Esophagus muscularis mucosa (tissue), 4 donors: Measurements from ENCODE around the gene NLRC3. TPM values are rescaled to one million over a fixed set of nuclear protein-coding genes. Genes with fewer than 3 reads are reported as not detected.
A peak's percentile ranks its signal among the peaks of the same experiment; 100 is the strongest.

Experiments
- DNase-seq: peaks from one replicate; pipeline ENCODE4 v3.0.0-alpha.2; 2017; ENCODE audit errors: extremely low spot score
- H3K27ac ChIP-seq, 4 donors: fragments of 200-600 bp; sonication (generic); replicated peaks in 1 of 4; 1 replicate in 3 of 4; 2 replicates in 1 of 4; pipeline ENCODE4 v1.5.1; 2016 to 2019; ENCODE audit warnings: mild to moderate bottlenecking in 1 of 4
- H3K27me3 ChIP-seq, 4 donors: fragments of 200-600 bp; sonication (generic); one replicate each; pipeline versions ENCODE4 v1.5.1 to v1.6.0; 2016 to 2019
- H3K36me3 ChIP-seq, 4 donors: fragments of 200-600 bp; sonication (generic); one replicate each; pipeline ENCODE4 v1.5.1; 2016 to 2019
- H3K4me1 ChIP-seq, 4 donors: fragments of 200-600 bp; sonication (generic); one replicate each; pipeline ENCODE4 v1.5.1; 2016 to 2019
- H3K4me3 ChIP-seq, 4 donors: fragments of 200-600 bp; sonication (generic); 1 replicate in 2 of 4; 2 replicates in 2 of 4; pipeline ENCODE4 v1.5.1; 2016 to 2019; ENCODE audit warnings: mild to moderate bottlenecking in 4 of 4, moderate library complexity in 1 of 4
- H3K9me3 ChIP-seq, 4 donors: fragments of 200-600 bp; sonication (generic); 1 replicate in 3 of 4; 2 replicates in 1 of 4; pipeline ENCODE4 v1.5.1; 2016 to 2019
- EP300 ChIP-seq: sonication (generic); formaldehyde crosslinking; IDR thresholded peaks from one replicate; pipeline ENCODE4 v1.6.1; 2017; ENCODE audit warnings: antibody characterized with exemption
- POLR2A ChIP-seq: fragments of 450-650 bp; IDR thresholded peaks from one replicate; pipeline ENCODE4 v1.6.1; 2017; ENCODE audit warnings: antibody characterized with exemption, moderate library complexity, mild to moderate bottlenecking, low read depth
- POLR2AphosphoS5 ChIP-seq, 2 donors: sonication (generic); formaldehyde crosslinking; IDR thresholded peaks; one replicate each; pipeline ENCODE4 v1.6.1; 2017; ENCODE audit warnings: antibody characterized with exemption in 2 of 2
- WGBS: methylation state at CpG from one replicate; pipeline ENCODE4 v1.1.5; 2018; 5-methylcytosine and 5-hydroxymethylcytosine counted together
- intact Hi-C: fragments of 100-400 bp; cut with DNase I; formaldehyde crosslinking; loops from one replicate; pipeline ENCODE4 v1.15.1; 2023
- total RNA-seq, 4 donors: library from RNA; depleted of rRNA; stranded (reverse); fragments of >200 nt; gene quantifications; one replicate each; pipeline versions ENCODE4 v1.1.0 to v1.2.1, GENCODE V29; 2016
- TF ChIP-seq, protein P1 (sequence below), 3 experiments: fragments of 200-600 bp in 2 of 3; fragments of 450-650 bp in 1 of 3; sonication (generic) in 2 of 3; IDR thresholded peaks; one replicate each; pipeline ENCODE4 v1.5.1; 2017 to 2019; ENCODE audit warnings: antibody characterized with exemption in 3 of 3, mild to moderate bottlenecking in 2 of 3, moderate library complexity in 1 of 3

Gene NLRC3
- total RNA-seq, 4 donors from 2014 or later = 0.57 to 2.5 (median 0.95) TPM

DNA sequence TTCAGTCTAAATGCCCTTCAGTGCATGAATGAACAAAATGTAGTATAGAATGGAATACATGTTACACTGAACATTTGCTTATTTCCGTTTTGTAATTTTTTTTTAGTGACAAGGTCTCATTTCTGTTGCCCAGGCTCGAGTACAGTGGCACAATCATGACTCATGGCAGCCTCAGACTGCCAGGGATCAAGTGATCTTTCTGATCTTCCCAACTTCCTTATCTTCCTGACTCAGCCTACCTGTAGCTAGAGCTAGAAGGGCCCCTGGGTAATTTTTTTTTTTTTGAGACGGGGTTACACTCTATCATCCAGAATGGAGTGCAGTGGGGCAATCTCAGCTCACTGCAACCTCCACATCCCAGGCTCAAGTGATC is 41.6 kb upstream of the NLRC3 start:
- TF ChIP-seq POLR2AphosphoS5 (IDR thresholded peaks at IDR 0.05) (no peak), EP300 (no peak), POLR2A (no peak)
- TF ChIP-seq, protein P1, sequence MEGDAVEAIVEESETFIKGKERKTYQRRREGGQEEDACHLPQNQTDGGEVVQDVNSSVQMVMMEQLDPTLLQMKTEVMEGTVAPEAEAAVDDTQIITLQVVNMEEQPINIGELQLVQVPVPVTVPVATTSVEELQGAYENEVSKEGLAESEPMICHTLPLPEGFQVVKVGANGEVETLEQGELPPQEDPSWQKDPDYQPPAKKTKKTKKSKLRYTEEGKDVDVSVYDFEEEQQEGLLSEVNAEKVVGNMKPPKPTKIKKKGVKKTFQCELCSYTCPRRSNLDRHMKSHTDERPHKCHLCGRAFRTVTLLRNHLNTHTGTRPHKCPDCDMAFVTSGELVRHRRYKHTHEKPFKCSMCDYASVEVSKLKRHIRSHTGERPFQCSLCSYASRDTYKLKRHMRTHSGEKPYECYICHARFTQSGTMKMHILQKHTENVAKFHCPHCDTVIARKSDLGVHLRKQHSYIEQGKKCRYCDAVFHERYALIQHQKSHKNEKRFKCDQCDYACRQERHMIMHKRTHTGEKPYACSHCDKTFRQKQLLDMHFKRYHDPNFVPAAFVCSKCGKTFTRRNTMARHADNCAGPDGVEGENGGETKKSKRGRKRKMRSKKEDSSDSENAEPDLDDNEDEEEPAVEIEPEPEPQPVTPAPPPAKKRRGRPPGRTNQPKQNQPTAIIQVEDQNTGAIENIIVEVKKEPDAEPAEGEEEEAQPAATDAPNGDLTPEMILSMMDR (IDR thresholded peaks at IDR 0.05) = no peak
- intact Hi-C loops = no loop called here
- DNase-seq = no peak
- Histone ChIP-seq H3K4me1 (no peaks in the 10 kb centered on the region), H3K36me3 (peaks cover 0 to 7% (median 2%) of the 10 kb centered on the region in 4 donors), H3K27ac (no peak overlapping the region), H3K27me3 (no peaks in the 10 kb centered on the region), H3K9me3 (no peaks in the 10 kb centered on the region), H3K4me3 (no peak overlapping the region)
- WGBS = 69% methylated on average over 3 of the region's 3 CpGs

DNA sequence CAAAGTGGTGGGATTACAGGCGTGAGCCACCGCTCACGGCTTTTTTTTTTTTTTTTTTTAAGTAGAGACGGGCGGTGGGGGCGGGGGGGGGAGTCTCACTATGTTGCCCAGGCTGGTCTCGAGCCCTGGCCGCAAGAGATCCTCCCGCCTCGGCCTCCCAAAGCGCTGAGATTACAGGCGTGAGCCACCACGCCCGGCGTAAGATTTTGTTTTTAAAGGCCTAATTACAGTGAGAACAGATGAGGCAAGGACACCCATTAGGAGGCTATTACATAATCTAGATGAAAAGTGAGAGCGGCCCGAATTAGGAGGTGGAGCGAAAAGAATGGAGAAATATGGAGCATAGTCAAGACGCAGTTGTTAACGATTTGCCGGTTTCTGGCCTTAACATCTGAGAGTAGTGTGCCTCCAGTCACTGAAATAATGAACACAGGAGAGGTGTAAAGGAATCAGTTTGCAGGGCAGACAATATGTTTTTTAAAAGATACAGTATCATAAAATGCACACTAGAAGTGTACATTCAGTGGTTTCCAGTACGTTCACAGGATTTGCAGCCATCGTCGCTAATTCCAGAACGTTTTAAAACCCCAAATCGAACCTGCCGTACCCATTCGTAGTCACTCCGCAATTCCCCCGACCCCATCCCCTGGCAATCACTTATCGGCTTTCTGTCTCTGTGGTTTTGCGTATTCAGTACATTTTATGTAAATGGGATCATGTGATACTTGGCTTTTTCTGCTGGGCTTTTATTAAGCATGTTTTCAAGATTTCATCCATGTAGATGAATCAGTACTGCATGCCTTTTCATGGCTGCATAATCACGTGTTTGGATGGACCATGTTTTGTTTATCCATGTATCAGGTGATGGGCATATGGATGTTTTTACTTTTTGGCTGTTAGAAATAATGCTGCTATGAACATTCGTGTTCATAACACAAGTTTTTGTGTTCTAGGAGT is 35.6 kb upstream of the NLRC3 start:
- Histone ChIP-seq H3K27ac (no peak overlapping the region), H3K36me3 (peaks cover 0 to 7% (median 2%) of the 10 kb centered on the region in 4 donors), H3K4me3 (peak overlapping the region; percentile 74 to 98 (median 88)), H3K4me1 (peaks cover 18 to 31% (median 26%) of the 10 kb centered on the region in 4 donors), H3K9me3 (no peaks in the 10 kb centered on the region), H3K27me3 (no peaks in the 10 kb centered on the region)
- no peak for DNase-seq
- WGBS = 85% methylated on average over 32 of the region's 34 CpGs
- TF ChIP-seq, protein P1 (IDR thresholded peaks at IDR 0.05) = no peak
- intact Hi-C loops = no loop called here

DNA sequence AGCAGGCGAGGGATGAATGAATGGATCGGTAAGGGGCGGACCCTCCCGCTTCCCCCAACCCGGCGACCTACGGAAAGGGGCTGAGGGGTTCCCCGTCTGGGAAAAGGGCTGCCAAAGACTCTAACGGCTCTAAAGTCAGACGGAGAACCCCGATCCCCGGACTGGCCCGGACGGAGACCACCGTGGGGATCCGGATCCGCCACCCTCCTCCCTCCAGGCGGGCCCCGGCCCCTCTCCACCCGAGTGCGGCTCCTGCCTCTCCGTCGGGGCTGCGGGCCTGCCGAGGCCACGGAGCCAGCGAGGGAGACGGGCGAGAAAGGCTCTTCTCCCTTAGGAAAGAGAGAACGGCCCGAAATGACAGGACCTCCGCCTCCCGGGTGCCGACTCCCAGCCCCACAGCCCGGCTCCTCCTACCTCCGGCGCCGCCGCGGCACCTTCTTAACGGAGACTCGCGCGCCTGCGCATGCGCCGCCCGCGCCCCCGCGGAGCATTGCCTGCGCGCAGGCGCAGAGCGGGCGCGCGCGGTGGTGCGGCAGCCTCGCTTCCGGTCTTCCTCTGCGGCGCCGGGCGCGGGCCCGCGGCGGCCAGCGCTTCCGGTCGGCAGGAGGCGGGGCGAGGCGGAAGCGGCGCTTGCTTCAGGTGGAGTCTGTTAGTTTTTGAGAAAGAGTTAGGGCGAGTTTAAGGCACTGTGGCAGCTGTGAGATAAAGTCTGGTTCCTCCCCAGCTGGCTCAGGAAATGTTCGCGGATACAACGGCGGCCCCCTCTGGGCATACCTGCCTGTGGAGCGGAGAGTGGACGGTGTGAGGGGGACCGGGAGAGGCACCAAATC is 34.2 kb upstream of the NLRC3 start, which contains the start of gene SLX4:
Gene SLX4 (minus strand): TSS at position 461 of the 830 bp plus-strand sequence. CDS start 2,642 bp downstream, outside the sequence.
- intact Hi-C loops = no loop called here
- H3K36me3 ChIP-seq = peaks cover 0 to 11% (median 5%) of the 10 kb centered on the region in 4 donors
- no peaks in the 10 kb centered on the region for H3K9me3 ChIP-seq
- DNase-seq = peak; percentile 94
- H3K4me1 ChIP-seq = peaks cover 18 to 31% (median 26%) of the 10 kb centered on the region in 4 donors
- peak within 1 kb of the TSS; percentile 74 to 98 (median 88) for H3K4me3 ChIP-seq
- no peak for TF ChIP-seq EP300
- peak; percentile 75 to 83 for TF ChIP-seq POLR2AphosphoS5 (IDR thresholded peaks at IDR 0.05)
- TF ChIP-seq, protein P1 (IDR thresholded peaks at IDR 0.05) = peak in 1 of 3 experiments; percentile 53
- TF ChIP-seq POLR2A = peak; percentile 51
- H3K27ac ChIP-seq = peak within 1 kb of the TSS; percentile 69 to 86 (median 82)
- no peaks in the 10 kb centered on the region for H3K27me3 ChIP-seq
- WGBS = 2% methylated on average over 13 of the region's 86 CpGs

DNA sequence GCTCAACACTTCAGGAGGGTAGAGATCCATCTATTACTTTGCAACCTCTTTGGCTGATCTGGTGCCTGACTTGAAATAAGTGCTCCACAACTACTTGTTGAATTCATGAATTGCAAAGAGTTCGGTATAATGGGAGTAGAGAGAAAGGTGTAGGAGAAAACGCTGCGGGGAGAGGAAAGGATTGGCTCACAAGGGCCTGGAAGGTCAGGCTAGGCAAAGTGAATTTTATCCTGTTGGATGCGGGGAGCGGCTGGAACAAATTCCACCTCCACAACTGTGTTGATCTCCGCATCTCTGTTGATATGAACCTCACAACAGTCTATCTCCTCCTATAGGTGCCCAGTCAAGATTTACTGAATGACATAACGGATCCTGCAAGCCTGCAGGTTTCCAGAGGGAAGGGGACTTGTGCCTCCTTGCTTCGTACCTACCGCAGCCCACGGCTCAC is 33.5 kb upstream of the NLRC3 start:
- DNase-seq = no peak
- Histone ChIP-seq H3K9me3 (no peaks in the 10 kb centered on the region), H3K27ac (peak overlapping the region; percentile 69 to 86 (median 82)), H3K4me1 (peaks cover 18 to 31% (median 26%) of the 10 kb centered on the region in 4 donors), H3K36me3 (peaks cover 0 to 17% (median 7%) of the 10 kb centered on the region in 4 donors), H3K4me3 (peak overlapping the region; percentile 74 to 98 (median 88)), H3K27me3 (no peaks in the 10 kb centered on the region)
- intact Hi-C loops = no loop called here
- TF ChIP-seq, protein P1 (IDR thresholded peaks at IDR 0.05) = no peak
- TF ChIP-seq EP300 = no peak
- no peak for TF ChIP-seq POLR2AphosphoS5 (IDR thresholded peaks at IDR 0.05)
- TF ChIP-seq POLR2A = no peak
- WGBS = 7% methylated on average over 10 of the region's 10 CpGs
